ENCODE measurements around the gene HIVEP1. TPM values are rescaled to one million over a fixed set of nuclear protein-coding genes. Genes with fewer than 3 reads are reported as not detected.

Gene HIVEP1
- total RNA-seq, 1 experiment from 2014 or later = 16.7 TPM

GRCh38 chr6:12169377-12169776 is 157.3 kb downstream of the HIVEP1 start:
- CTCF ChIA-PET = no interaction called here
- Histone ChIP-seq H3K4me1 (ENCODE audit: control insufficient read depth, insufficient read depth, low read length) (no peaks in the 10 kb centered on the region), H3K9me3 (ENCODE audit: control insufficient read depth, insufficient read depth, low read depth, low read length) (no peaks in the 10 kb centered on the region), H3K36me3 (ENCODE audit: control insufficient read depth, insufficient read depth, low read length) (no peaks in the 10 kb centered on the region), H3K27ac (ENCODE audit: low read length) (no peak overlapping the region), H3K4me3 (ENCODE audit: low read depth in 2 of 2, low read length in 2 of 2) (no peak overlapping the region), H3K27me3 (ENCODE audit: control insufficient read depth, insufficient read depth, low read length) (no peaks in the 10 kb centered on the region)
- in situ Hi-C loops (cut with HindIII; ENCODE audit: low pct_unique_long_range_greater_than_20kb, low sequenced_read_pairs) (no loop called here), intact Hi-C loops (cut with micrococcal nuclease; ENCODE audit: unreplicated experiment) (no loop called here)
- TF ChIP-seq SIN3A (IDR thresholded peaks at IDR 0.05; ENCODE audit: borderline replicate concordance, insufficient read depth, low read depth, low read length) (no peak), TCF7L2 (IDR thresholded peaks at IDR 0.05; ENCODE audit: low read depth, low read length) (no peak), CTCF (IDR thresholded peaks at IDR 0.05) (no peak), POLR2AphosphoS5 (IDR thresholded peaks at IDR 0.05; ENCODE audit: low read depth, low read length) (no peak)
- TF ChIP-seq, protein P1, sequence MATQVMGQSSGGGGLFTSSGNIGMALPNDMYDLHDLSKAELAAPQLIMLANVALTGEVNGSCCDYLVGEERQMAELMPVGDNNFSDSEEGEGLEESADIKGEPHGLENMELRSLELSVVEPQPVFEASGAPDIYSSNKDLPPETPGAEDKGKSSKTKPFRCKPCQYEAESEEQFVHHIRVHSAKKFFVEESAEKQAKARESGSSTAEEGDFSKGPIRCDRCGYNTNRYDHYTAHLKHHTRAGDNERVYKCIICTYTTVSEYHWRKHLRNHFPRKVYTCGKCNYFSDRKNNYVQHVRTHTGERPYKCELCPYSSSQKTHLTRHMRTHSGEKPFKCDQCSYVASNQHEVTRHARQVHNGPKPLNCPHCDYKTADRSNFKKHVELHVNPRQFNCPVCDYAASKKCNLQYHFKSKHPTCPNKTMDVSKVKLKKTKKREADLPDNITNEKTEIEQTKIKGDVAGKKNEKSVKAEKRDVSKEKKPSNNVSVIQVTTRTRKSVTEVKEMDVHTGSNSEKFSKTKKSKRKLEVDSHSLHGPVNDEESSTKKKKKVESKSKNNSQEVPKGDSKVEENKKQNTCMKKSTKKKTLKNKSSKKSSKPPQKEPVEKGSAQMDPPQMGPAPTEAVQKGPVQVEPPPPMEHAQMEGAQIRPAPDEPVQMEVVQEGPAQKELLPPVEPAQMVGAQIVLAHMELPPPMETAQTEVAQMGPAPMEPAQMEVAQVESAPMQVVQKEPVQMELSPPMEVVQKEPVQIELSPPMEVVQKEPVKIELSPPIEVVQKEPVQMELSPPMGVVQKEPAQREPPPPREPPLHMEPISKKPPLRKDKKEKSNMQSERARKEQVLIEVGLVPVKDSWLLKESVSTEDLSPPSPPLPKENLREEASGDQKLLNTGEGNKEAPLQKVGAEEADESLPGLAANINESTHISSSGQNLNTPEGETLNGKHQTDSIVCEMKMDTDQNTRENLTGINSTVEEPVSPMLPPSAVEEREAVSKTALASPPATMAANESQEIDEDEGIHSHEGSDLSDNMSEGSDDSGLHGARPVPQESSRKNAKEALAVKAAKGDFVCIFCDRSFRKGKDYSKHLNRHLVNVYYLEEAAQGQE (IDR thresholded peaks at IDR 0.05; ENCODE audit: insufficient read depth in 1 of 2, low read depth in 2 of 2, low read length in 1 of 2) = no peak
- POLR2A ChIA-PET = no interaction called here
- no peak for ATAC-seq
- BruUV-seq (replicated peaks) = no TSS peak
- no peak for DNase-seq (ENCODE audit: low read depth, low spot score)

- ATAC-seq (no peak), DNase-seq (ENCODE audit: low read depth, low spot score) (no peak)
- ChIA-PET CTCF (no interaction called here), POLR2A (no interaction called here)
- H3K9me3 ChIP-seq (ENCODE audit: control insufficient read depth, insufficient read depth, low read depth, low read length) = no peaks in the 10 kb centered on the region
- H3K36me3 ChIP-seq (ENCODE audit: control insufficient read depth, insufficient read depth, low read length) = no peaks in the 10 kb centered on the region
- H3K4me1 ChIP-seq (ENCODE audit: control insufficient read depth, insufficient read depth, low read length) = no peaks in the 10 kb centered on the region; the same call in 1 of the 2 replicates
- no peak overlapping the region for H3K4me3 ChIP-seq (ENCODE audit: low read depth in 2 of 2, low read length in 2 of 2)
- no peak for TF ChIP-seq TCF7L2 (IDR thresholded peaks at IDR 0.05; ENCODE audit: low read depth, low read length)
- no peak for TF ChIP-seq POLR2AphosphoS5 (IDR thresholded peaks at IDR 0.05; ENCODE audit: low read depth, low read length)
- TF ChIP-seq CTCF (IDR thresholded peaks at IDR 0.05) = no peak
- TF ChIP-seq, protein P1 (IDR thresholded peaks at IDR 0.05; ENCODE audit: insufficient read depth in 1 of 2, low read depth in 2 of 2, low read length in 1 of 2) = no peak
- no peak for TF ChIP-seq SIN3A (IDR thresholded peaks at IDR 0.05; ENCODE audit: borderline replicate concordance, insufficient read depth, low read depth, low read length)
- BruUV-seq (replicated peaks) = no TSS peak
- H3K27ac ChIP-seq (ENCODE audit: low read length) = no peak overlapping the region
- intact Hi-C loops (cut with micrococcal nuclease; ENCODE audit: unreplicated experiment) = no loop called here
- H3K27me3 ChIP-seq (ENCODE audit: control insufficient read depth, insufficient read depth, low read length) = no peaks in the 10 kb centered on the region
- in situ Hi-C loops (cut with HindIII; ENCODE audit: low pct_unique_long_range_greater_than_20kb, low sequenced_read_pairs) = no loop called here
These were observed 158.4 kb downstream of the HIVEP1 start for GRCh38 chr6:12170351-12171092.

Data from Panc1 (cell line).